Epithelial cell of esophagus (primary cell): ENCODE results near the gene HOXA11.

Experiments
- DNase-seq: peaks from one replicate; pipeline ENCODE4 v3.0.0; 2010; ENCODE audit warnings: low read depth
- H3K4me3 ChIP-seq: 2 replicates; pipeline ENCODE4 v1.5.1; 2011; ENCODE audit warnings: mild to moderate bottlenecking, low read length, control low read depth
- CTCF ChIP-seq: IDR thresholded peaks from 2 replicates; pipeline ENCODE4 v1.5.1; 2011; ENCODE audit warnings: low read depth, mild to moderate bottlenecking, low read length, control low read depth, inconsistent platforms; ENCODE audit not compliant: insufficient read depth; ENCODE audit errors: missing control alignments

HOXA11 gene

GRCh38 chr7:27211764-27212204, 26.8 kb upstream of the HOXA11 start:
- TF ChIP-seq CTCF, result no peak
- H3K4me3 ChIP-seq, result no peak overlapping the region
- no peak for DNase-seq

GRCh38 chr7:27211084-27211446, 26.0 kb upstream of the HOXA11 start:
- H3K4me3 ChIP-seq, result no peak overlapping the region
- DNase-seq, result no peak
- no peak for TF ChIP-seq CTCF

- TF ChIP-seq CTCF, result peak; percentile 78
- DNase-seq, result peak; percentile 55
- H3K4me3 ChIP-seq, result peak overlapping the region; percentile 21
These were observed 25.5 kb upstream of the HOXA11 start for GRCh38 chr7:27210441-27211083.

GRCh38 chr7:27209933-27210440, 25.0 kb upstream of the HOXA11 start:
- no peak overlapping the region for H3K4me3 ChIP-seq
- DNase-seq, result no peak
- no peak for TF ChIP-seq CTCF

GRCh38 chr7:27208998-27209397, 24.0 kb upstream of the HOXA11 start:
- no peak for DNase-seq
- TF ChIP-seq CTCF, result no peak
- no peak overlapping the region for H3K4me3 ChIP-seq

- no peak for TF ChIP-seq CTCF
- no peak for DNase-seq
- H3K4me3 ChIP-seq, result no peak overlapping the region
These were observed 22.4 kb upstream of the HOXA11 start for GRCh38 chr7:27207348-27207985.
